ENCODE data around the gene DCLK1. TPM values are rescaled to one million over a fixed set of nuclear protein-coding genes. Genes with fewer than 3 reads are reported as not detected.

DCLK1 gene
- total RNA-seq, 1 donor from 2014 or later: 22.6 TPM

GRCh38 chr13:36163809-36164308 lies 32.7 kb upstream of the DCLK1 start:
- TF ChIP-seq, protein P1, sequence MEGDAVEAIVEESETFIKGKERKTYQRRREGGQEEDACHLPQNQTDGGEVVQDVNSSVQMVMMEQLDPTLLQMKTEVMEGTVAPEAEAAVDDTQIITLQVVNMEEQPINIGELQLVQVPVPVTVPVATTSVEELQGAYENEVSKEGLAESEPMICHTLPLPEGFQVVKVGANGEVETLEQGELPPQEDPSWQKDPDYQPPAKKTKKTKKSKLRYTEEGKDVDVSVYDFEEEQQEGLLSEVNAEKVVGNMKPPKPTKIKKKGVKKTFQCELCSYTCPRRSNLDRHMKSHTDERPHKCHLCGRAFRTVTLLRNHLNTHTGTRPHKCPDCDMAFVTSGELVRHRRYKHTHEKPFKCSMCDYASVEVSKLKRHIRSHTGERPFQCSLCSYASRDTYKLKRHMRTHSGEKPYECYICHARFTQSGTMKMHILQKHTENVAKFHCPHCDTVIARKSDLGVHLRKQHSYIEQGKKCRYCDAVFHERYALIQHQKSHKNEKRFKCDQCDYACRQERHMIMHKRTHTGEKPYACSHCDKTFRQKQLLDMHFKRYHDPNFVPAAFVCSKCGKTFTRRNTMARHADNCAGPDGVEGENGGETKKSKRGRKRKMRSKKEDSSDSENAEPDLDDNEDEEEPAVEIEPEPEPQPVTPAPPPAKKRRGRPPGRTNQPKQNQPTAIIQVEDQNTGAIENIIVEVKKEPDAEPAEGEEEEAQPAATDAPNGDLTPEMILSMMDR (IDR thresholded peaks at IDR 0.05): no peak
- H3K27ac ChIP-seq: no peak overlapping the region
- intact Hi-C loops (cut with DNase I): no loop called here
- no peaks in the 10 kb centered on the region for H3K27me3 ChIP-seq
- H3K36me3 ChIP-seq: no peaks in the 10 kb centered on the region
- H3K4me1 ChIP-seq: peaks cover 0 to 4% of the 10 kb centered on the region in 2 donors
- no peaks in the 10 kb centered on the region for H3K9me3 ChIP-seq
- peak; percentile 18 to 68 for DNase-seq (ENCODE audit: low spot score in 2 of 2)
- no peak overlapping the region for H3K4me3 ChIP-seq

- DNase-seq (ENCODE audit: low spot score in 2 of 2): no peak
- Histone ChIP-seq H3K36me3 (no peaks in the 10 kb centered on the region), H3K9me3 (no peaks in the 10 kb centered on the region), H3K4me3 (no peak overlapping the region), H3K27me3 (no peaks in the 10 kb centered on the region), H3K4me1 (peaks cover 0 to 4% of the 10 kb centered on the region in 2 donors), H3K27ac (no peak overlapping the region)
- intact Hi-C loops (cut with DNase I): no loop called here
- TF ChIP-seq, protein P1 (IDR thresholded peaks at IDR 0.05): no peak
These were observed 32.1 kb upstream of the DCLK1 start for GRCh38 chr13:36163286-36163685.

DNA sequence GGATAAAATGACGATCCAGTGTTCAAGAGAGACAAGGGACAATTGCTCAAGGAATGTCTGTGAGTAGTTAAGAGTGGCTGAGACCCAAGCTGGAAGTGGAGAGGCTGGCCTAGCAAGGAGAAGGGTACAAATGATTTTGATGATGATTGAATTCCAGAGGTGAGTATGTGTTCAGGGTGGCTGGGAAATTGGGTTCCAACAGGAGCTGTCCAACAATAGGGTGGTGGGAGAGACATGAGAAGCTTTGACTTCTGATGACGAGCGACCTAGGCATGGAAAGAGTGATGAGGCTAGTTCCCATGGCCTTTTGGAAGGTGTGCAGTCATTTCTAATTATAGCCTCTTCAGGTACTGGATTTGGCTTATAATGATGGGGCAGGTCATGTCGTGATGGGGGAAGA lies 29.1 kb upstream of the DCLK1 start:
- Histone ChIP-seq H3K9me3 (no peaks in the 10 kb centered on the region), H3K36me3 (no peaks in the 10 kb centered on the region)

GRCh38 chr13:36158611-36159010 lies 27.4 kb upstream of the DCLK1 start:
- H3K4me1 ChIP-seq: peaks cover 0 to under 1% of the 10 kb centered on the region in 2 donors
- no peaks in the 10 kb centered on the region for H3K27me3 ChIP-seq
- TF ChIP-seq, protein P1 (IDR thresholded peaks at IDR 0.05): no peak
- no peak overlapping the region for H3K27ac ChIP-seq
- no peak overlapping the region for H3K4me3 ChIP-seq
- intact Hi-C loops (cut with DNase I): no loop called here
- DNase-seq (ENCODE audit: low spot score in 2 of 2): no peak
- no peaks in the 10 kb centered on the region for H3K36me3 ChIP-seq
- no peaks in the 10 kb centered on the region for H3K9me3 ChIP-seq

More for the DNA sequence above, 29.1 kb upstream of the DCLK1 start:
- H3K27me3 ChIP-seq: no peaks in the 10 kb centered on the region
- DNase-seq (ENCODE audit: low spot score in 2 of 2): no peak
- TF ChIP-seq, protein P1 (IDR thresholded peaks at IDR 0.05): no peak
- H3K4me1 ChIP-seq: peaks cover 0 to 4% of the 10 kb centered on the region in 2 donors
- no peak overlapping the region for H3K27ac ChIP-seq
- intact Hi-C loops (cut with DNase I): no loop called here
- no peak overlapping the region for H3K4me3 ChIP-seq

DNA sequence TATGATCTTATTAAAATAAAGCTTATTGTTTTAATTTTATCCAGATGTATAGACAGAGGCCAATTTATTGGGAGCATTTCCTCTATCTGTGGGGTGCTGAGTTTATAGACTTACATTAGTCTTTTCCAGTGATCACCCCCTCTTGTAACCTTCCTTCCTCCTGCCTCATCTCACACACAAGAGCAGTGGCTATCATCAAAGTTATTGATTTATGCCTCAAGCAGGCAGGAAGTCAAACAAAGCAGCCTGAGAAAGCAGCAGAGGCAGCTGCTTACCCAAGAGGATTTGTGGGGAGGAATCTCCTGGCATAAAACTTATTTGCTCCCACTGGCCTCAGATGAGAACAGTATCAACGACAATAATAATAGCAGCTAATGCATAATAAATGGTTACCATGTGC lies 26.3 kb upstream of the DCLK1 start:
- intact Hi-C loops (cut with DNase I): no loop called here
- no peak for DNase-seq (ENCODE audit: low spot score in 2 of 2)
- Histone ChIP-seq H3K9me3 (no peaks in the 10 kb centered on the region), H3K36me3 (no peaks in the 10 kb centered on the region), H3K4me3 (no peak overlapping the region), H3K27me3 (no peaks in the 10 kb centered on the region), H3K4me1 (no peaks in the 10 kb centered on the region), H3K27ac (no peak overlapping the region)
- TF ChIP-seq, protein P1 (IDR thresholded peaks at IDR 0.05): no peak

Data from ascending aorta (tissue), 2 donors.